Stimulated activated CD8-positive, alpha-beta memory T cell treated with anti-CD3 and anti-CD28 coated beads, Interleukin-4, amount 100 ng/mL, for 4 hours (primary cell): ENCODE measurements around the gene PEAK1.

Source experiments
- DNase-seq, 2 donors: peaks; one replicate each; pipeline ENCODE4 v3.0.0-alpha.2; 2020; ENCODE audit warnings: low read depth in 2 of 2, low spot score in 1 of 2

Gene PEAK1

GRCh38 chr15:77068633-77069032 is 351.3 kb downstream of the PEAK1 start:
- DNase-seq: no peak

- DNase-seq: no peak
Measured at GRCh38 chr15:77067691-77068367, 352.1 kb downstream of the PEAK1 start.

- no peak for DNase-seq
Measured at GRCh38 chr15:77066971-77067690, 352.8 kb downstream of the PEAK1 start.

- DNase-seq: no peak
Measured at GRCh38 chr15:77064539-77065308, 355.2 kb downstream of the PEAK1 start.

- DNase-seq: no peak
Measured at GRCh38 chr15:77064063-77064462, 355.8 kb downstream of the PEAK1 start.

GRCh38 chr15:77063249-77063648 is 356.7 kb downstream of the PEAK1 start:
- no peak for DNase-seq

GRCh38 chr15:77060546-77060945 is 359.4 kb downstream of the PEAK1 start:
- DNase-seq: no peak

GRCh38 chr15:77059786-77060361 is 360.0 kb downstream of the PEAK1 start:
- no peak for DNase-seq

- no peak for DNase-seq
Measured at GRCh38 chr15:77058468-77058867, 361.4 kb downstream of the PEAK1 start.

GRCh38 chr15:77057685-77058084 is 362.2 kb downstream of the PEAK1 start:
- DNase-seq: no peak

GRCh38 chr15:77057072-77057471 is 362.8 kb downstream of the PEAK1 start:
- DNase-seq: no peak

- DNase-seq: no peak
Measured at GRCh38 chr15:77053709-77054108, 366.2 kb downstream of the PEAK1 start.

- DNase-seq: no peak
Measured at GRCh38 chr15:77052556-77052955, 367.3 kb downstream of the PEAK1 start.
